HG02610 (cell line): ENCODE measurements around the gene TAP1.
"Not testable (repeated sequence)": the region's sequence is repeated elsewhere in the genome, so short reads cannot be mapped to it uniquely, and the experiment has no call there.

ENCODE experiments used
- ATAC-seq: cut with Tn5 transposase; IDR thresholded peaks from one replicate; pipeline ENCODE4 v1.9.1; 2021; ENCODE audit warnings: mild to moderate bottlenecking, moderate library complexity; ENCODE audit not compliant: unreplicated experiment

The TAP1 gene

DNA sequence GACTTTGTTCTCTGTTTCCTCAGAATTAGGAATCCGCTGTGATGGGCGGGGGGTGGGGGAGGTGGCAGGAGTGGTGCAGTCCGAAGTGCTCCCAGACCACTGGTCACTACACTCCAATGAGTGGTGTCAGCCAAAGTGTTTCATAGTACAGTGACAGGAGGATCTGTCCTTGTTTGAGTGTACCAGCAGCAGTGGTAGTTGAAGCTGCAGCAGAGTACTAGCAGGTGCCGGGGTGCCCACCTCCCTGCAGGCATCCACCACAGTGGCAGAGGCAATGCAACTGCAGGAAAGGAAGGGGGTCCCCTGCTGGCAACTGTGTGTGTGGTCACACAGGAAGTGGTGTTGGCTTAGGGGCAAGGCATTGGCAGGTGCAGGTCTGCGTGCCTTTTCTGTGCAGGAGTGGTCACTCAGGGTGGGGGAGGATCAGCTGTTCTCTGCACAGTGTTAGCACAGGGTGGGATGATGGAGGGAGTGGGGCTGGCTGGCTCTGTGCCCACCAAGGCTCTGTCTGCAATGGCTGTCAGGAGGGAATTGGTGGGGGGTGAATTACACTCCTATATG, 46.4 kb downstream of the TAP1 start:
- no peak for ATAC-seq

DNA sequence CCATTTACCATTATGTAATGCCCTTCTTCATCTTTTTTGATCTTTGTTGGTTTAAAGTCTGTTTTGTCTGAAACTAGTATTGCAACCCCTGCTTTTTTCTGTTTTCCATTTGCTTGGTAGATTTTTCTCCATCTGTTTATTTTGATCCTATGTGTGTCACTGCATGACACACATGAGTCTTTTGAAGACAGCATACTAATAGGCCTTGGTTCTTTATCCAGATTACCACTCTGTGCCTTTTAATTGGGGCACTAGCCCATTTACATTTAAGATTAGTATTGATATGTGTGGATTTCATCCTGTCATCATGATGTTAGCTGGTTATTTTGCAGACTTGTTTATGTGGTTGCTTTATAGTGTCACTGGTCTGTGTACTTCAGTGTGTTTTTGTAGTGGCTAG, 48.1 kb downstream of the TAP1 start:
- not testable (repeated sequence) for ATAC-seq

DNA sequence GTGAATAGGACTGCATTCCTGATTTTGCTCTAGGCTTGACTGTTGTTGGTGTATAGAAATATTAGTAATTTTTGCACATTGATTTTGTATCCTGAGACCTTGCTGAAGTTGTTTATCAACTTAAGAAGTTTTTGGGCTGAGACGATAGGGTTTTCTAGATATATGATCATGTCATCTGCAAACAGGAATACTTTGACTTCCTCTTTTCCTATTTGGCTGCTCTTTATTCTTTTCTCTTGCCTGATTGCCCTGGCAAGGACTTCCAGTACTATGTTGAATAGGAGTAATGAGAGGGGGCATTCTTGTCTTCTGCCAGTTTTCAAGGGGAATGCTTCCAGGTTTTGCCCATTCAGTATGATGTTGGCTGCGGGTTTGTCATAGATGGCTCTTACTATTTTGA, 50.1 kb downstream of the TAP1 start:
- no peak for ATAC-seq

DNA sequence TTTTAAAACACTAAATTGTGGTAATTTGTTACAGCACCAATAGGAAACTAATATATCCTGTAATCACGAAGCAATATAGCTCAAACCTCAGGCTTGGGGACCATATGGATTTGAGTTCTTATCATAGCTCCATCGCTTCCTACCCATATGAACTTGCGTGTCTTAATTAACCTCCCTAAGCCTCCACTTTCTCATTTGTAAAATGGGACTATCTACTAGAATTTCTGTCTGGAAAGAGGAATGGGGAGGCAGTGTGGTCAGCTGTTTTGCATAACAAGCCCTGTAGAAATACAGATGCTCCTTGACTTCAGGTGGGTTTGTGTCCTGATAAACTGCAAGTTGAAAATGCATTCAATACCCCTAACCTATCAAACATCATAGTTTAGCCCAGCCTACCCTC, 53.8 kb downstream of the TAP1 start:
- no peak for ATAC-seq

DNA sequence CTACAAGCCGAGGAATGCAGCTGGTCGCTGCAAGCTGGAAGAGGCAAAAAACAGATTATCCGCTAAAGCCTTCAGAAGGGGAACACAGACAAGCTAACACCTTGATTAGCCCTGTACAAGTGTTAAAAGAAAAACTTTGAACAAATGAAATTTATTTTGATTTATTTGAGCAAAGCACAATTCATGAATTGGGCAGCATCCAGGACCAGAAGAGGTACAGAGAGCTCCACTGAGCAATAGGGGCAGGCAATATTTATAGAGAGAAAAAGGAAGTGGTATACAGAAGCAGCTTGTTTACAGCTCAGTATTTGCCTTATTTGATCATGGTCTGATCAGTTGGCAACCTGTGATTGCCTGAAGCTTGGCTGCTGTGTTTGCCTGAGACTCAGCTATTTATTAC, 54.3 kb downstream of the TAP1 start:
- no peak for ATAC-seq

DNA sequence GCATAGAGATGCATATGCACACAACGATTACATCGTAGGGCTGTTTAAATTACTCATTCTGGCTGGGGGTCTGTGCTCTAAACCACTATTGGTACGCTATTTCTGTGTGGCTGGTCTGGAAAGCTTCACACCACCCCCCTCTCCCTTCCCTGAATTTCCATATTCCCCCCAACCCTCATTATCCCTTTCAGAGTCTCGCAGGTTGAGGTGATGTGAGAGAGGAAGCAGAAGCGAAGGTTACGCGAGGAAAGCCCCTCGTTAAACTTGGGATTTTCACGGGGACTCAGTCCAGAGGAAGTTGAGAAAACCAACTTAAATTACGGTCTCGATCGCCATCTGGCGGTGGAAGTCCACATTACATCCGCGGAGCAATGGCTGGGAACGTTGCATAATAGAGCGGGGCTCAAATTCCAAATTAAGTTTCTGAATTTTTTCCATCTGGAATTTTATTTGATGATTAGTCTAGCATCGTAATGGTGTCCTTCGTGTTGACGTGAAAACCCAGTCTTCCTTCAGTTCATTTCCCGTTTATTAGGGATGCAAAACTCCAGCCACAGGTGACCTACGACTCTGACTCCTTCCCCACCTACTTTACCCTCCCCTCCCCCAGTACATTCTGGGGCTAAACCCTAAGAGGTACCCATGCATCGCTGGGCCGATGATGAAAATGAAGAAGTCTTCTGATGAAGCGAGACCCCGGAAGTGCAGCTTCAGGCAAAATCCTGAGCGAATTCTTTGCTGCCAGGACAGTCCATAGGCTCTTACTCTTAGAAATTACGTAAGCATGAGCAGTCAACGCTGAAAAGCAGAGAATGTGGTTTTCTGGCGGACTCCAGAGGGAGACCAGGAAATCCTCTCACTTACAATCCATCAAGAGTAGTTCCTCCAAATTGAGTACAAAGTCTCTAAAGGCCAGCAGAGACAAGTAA, 56.4 kb downstream of the TAP1 start:
- no peak for ATAC-seq
